Activated CD4-positive, alpha-beta T cell treated with anti-CD3 and anti-CD28 coated beads for 48 hours (primary cell): Measurements from ENCODE around the gene PCDHGB3.
"Not testable (repeated sequence)": the region's sequence is repeated elsewhere in the genome, so short reads cannot be mapped to it uniquely, and the experiment has no call there.

Experiments
- DNase-seq: peaks from one replicate; pipeline ENCODE4 v3.0.0-alpha.2; 2020

PCDHGB3 gene

GRCh38 chr5:141359790-141360426 is 10.1 kb upstream of the PCDHGB3 start, which contains the start of gene PCDHGB2:
PCDHGB2 (plus strand) TSS chr5:141359994; CDS start chr5:141360136, 142 bp downstream.
- no peak for DNase-seq

GRCh38 chr5:141360685-141361084 is 9.4 kb upstream of the PCDHGB3 start:
- no peak for DNase-seq

DNA sequence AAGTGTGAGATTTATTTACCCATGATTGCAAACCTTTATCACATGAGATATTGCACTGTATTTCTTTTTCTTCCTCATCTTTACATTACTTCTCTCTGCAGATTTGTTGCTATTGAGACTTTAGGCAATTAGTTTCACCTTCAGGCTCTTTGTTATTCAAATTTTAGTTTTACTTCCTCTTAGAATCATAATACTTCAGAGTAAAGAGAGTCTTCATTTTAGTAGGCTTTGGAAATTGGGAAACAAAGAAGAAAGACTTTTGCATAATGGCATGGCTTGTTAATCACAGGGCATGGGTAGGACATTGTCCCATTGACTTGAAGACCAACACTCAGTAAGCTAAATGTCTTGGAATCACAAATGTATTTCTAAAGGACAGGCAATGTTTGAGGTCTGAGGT is 7.3 kb upstream of the PCDHGB3 start:
- DNase-seq, result no peak

DNA sequence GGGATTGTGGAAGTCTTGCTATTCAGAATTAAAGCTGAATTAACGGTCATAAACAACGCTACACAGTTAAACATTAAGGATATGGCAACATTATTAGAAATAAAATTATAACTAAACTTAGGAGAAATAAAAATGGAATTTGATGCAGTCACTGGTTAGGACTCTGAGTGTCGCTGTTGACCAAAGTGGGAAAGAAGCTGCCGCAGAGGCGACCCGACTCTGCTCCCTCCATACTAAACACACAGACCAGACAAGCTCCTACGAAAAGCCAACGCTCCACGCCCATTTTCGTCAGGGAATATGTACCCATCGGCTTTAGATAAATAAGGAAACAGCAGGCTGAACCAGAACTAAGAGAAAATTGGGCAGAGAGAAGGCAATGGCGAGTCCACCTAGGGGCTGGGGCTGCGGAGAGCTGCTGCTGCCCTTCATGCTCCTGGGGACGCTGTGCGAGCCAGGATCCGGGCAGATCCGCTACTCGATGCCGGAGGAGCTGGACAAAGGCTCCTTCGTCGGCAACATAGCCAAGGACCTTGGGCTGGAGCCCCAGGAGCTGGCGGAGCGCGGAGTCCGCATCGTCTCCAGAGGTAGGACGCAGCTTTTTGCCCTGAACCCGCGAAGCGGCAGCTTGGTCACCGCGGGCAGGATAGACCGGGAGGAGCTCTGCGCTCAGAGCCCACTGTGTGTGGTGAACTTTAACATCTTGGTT is 5.9 kb upstream of the PCDHGB3 start, which contains the start of gene PCDHGA5:
Gene PCDHGA5 (plus strand): TSS at position 211 of the 709 bp plus-strand sequence. CDS start 169 bp downstream, at position 380.
- DNase-seq, result no peak

DNA sequence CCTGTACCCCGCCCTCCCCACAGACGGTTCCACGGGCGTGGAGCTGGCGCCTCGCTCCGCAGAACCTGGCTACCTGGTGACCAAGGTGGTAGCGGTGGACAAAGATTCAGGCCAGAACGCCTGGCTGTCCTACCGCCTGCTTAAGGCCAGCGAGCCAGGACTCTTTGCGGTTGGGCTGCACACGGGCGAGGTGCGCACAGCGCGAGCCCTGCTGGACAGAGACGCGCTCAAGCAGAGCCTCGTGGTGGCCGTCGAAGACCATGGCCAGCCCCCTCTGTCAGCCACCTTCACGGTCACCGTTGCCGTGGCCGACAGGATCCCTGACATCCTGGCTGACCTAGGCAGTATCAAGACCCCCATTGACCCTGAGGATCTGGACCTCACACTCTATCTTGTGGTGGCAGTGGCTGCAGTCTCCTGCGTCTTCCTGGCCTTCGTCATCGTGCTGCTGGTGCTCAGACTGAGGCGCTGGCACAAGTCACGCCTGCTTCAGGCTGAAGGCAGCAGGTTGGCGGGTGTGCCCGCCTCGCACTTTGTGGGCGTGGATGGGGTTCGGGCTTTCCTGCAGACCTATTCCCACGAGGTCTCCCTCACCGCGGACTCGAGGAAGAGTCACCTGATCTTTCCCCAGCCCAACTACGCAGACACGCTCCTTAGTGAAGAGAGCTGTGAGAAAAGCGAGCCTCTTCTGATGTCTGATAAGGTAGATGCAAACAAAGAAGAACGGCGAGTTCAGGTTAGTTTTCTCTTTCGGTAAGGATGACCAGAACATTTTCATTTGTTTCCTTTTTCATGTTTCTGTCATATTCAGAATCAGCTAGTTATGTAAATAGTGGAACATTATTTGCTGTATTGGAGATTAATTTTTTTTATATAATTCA is 3.8 kb upstream of the PCDHGB3 start:
- DNase-seq, result no peak

DNA sequence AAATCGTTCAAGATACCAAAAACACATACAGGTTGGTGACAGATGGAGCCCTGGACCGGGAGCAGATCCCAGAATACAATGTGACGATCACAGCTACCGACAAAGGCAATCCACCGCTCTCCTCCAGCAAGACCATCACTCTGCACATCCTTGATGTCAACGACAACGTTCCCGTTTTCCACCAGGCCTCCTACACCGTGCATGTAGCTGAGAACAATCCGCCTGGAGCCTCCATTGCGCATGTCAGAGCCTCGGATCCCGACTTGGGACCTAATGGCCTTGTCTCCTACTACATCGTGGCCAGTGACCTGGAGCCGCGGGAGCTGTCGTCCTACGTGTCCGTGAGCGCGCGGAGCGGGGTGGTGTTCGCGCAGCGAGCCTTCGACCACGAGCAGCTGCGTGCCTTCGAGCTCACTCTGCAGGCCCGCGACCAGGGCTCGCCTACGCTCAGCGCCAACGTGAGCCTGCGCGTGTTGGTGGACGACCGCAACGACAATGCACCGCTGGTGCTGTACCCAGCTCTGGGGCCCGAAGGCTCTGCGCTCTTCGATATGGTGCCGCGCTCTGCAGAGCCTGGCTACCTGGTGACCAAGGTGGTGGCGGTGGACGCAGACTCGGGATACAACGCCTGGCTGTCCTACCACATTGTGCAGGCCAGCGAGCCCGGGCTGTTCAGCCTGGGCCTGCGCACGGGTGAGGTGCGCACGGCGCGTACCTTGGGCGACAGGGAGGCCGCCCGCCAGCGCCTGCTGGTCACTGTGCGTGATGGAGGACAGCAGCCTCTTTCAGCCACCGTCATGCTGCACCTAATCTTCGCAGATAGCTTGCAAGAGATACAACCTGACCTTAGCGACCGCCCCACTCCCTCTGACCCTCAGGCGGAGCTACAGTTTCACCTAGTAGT is 1.8 kb downstream of the PCDHGB3 start:
- no peak for DNase-seq

DNA sequence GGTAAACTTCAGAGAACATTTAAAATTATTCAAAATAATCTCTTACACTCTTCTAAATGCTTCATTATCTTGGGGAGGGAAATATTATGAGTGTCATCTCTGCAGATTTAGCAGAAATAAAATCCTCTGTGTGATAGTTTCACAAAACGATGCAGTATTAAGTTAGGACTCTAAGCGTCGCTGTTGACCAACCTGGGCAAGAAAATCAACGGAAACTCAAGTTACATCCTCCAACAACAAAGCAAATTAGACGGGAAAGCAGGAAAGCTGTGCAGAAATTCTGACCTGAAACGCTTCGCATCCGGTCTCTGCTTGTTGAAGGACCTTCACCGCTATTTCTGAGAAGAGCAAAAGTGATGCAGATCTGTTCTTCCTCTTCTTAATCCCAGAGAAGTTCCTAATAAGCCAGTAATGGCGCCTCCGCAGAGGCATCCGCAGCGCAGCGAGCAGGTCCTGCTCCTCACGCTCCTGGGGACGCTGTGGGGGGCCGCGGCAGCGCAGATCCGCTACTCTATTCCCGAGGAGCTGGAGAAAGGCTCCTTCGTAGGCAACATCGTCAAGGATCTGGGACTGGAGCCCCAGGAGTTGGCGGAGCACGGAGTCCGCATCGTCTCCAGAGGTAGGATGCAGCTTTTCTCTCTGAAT is 3.8 kb downstream of the PCDHGB3 start, which contains the start of gene PCDHGA6:
Gene PCDHGA6 (plus strand): TSS at position 219 of the 645 bp plus-strand sequence. CDS start 193 bp downstream, at position 412.
- no peak for DNase-seq

DNA sequence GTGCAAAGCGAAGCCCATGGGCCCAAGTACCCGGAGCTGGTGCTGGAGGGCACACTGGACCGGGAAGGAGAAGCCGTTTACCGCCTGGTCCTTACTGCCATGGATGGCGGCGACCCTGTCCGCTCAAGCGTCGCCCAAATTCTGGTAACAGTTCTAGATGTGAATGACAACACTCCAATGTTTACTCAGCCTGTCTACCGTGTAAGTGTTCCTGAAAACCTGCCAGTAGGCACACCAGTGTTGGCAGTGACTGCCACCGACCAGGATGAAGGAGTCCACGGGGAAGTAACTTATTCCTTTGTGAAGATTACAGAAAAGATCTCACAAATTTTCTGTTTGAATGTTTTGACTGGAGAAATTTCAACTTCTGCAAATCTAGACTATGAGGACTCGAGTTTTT is 4.6 kb downstream of the PCDHGB3 start:
- DNase-seq, result no peak

DNA sequence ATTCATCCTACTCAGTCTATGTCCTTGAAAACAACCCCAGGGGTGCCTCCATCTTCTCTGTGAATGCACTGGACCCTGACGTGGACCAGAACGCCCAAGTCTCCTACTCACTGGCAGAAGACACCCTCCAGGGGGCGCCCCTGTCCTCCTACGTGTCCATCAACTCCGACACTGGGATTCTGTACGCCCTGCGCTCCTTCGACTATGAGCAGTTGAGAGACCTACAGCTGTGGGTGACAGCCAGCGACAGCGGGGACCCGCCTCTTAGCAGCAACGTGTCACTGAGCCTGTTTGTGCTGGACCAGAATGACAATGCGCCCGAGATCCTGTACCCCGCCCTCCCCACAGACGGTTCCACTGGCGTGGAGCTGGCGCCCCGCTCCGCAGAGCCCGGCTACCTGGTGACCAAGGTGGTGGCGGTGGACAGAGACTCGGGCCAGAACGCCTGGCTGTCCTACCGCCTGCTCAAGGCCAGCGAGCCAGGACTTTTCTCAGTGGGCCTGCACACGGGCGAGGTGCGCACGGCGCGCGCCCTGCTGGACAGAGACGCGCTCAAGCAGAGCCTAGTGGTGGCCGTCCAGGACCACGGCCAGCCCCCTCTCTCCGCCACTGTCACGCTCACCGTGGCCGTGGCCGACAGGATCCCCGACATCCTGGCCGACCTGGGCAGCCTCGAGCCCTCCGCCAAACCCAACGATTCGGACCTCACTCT is 5.6 kb downstream of the PCDHGB3 start:
- DNase-seq, result not testable (repeated sequence)

- no peak for DNase-seq
These were observed 12.6 kb downstream of the PCDHGB3 start, which contains the start of gene PCDHGA7 for GRCh38 chr5:141382469-141383294. PCDHGA7 (plus strand) TSS chr5:141382742; CDS start chr5:141382900, 158 bp downstream.

- DNase-seq, result no peak
These were observed 13.3 kb downstream of the PCDHGB3 start for GRCh38 chr5:141383345-141383744.

- DNase-seq, result no peak
These were observed 14.6 kb downstream of the PCDHGB3 start for GRCh38 chr5:141384471-141385267.

GRCh38 chr5:141387557-141388311 is 17.7 kb downstream of the PCDHGB3 start, which contains the start of gene PCDHGB4:
PCDHGB4 (plus strand) TSS chr5:141387698; CDS start chr5:141387885, 187 bp downstream.
- DNase-seq, result peak; percentile 51

GRCh38 chr5:141388661-141389060 is 18.6 kb downstream of the PCDHGB3 start:
- no peak for DNase-seq

DNA sequence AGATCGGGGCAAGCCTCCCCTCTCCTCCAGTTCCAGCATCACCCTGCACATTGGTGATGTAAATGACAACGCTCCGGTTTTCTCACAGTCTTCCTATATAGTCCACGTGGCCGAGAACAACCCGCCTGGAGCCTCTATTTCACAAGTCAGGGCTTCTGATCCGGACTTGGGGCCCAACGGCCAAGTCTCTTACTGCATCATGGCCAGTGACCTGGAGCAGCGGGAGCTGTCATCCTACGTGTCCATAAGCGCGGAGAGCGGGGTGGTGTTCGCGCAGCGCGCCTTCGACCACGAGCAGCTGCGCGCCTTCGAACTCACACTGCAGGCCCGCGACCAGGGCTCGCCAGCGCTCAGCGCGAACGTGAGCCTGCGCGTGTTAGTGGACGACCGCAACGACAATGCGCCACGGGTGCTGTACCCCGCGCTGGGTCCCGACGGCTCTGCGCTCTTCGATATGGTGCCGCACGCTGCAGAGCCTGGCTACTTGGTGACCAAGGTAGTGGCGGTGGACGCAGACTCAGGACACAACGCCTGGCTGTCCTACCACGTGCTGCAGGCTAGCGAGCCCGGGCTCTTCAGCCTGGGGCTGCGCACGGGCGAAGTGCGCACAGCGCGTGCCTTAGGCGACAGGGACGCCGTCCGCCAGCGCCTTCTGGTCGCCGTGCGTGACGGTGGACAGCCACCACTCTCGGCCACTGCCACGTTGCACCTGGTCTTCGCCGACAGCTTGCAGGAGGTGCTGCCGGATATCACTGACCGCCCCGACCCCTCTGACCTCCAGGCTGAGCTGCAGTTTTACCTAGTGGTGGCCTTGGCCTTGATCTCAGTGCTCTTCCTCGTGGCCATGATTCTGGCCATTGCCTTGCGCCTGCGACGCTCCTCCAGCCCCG is 19.4 kb downstream of the PCDHGB3 start:
- DNase-seq, result no peak

- no peak for DNase-seq
These were observed 22.6 kb downstream of the PCDHGB3 start, which contains the start of gene PCDHGA8 for GRCh38 chr5:141392429-141393198. PCDHGA8 (plus strand) TSS chr5:141392633; CDS start chr5:141392814, 181 bp downstream.
